Parathyroid adenoma (tissue), 2 donors: ENCODE measurements around the gene CRTC2.

Experiments used
- H2AFZ ChIP-seq: fragments of 300-600 bp; sonication (generic); one replicate; pipeline ENCODE4 v1.7.0; 2017; ENCODE audit warnings: antibody characterized with exemption, mild to moderate bottlenecking
- H3K27ac ChIP-seq: fragments of 300-600 bp; sonication (generic); one replicate; pipeline ENCODE4 v1.7.0; 2017
- H3K27me3 ChIP-seq: fragments of 300-600 bp; sonication (generic); one replicate; pipeline ENCODE4 v1.7.0; 2017; ENCODE audit warnings: low read length; ENCODE audit not compliant: control insufficient read depth, insufficient read depth
- H3K36me3 ChIP-seq: fragments of 300-600 bp; sonication (generic); one replicate; pipeline ENCODE4 v1.7.0; 2017; ENCODE audit warnings: low read length; ENCODE audit not compliant: control insufficient read depth, insufficient read depth
- H3K4me1 ChIP-seq: fragments of 300-600 bp; sonication (generic); one replicate; pipeline ENCODE4 v1.7.0; 2017; ENCODE audit warnings: control low read depth
- H3K4me2 ChIP-seq: fragments of 300-600 bp; sonication (generic); one replicate; pipeline ENCODE4 v1.7.0; 2017; ENCODE audit warnings: low read length
- H3K4me3 ChIP-seq: fragments of 300-600 bp; sonication (generic); one replicate; pipeline ENCODE4 v1.7.0; 2017; ENCODE audit warnings: low read depth, low read length
- H3K79me2 ChIP-seq: fragments of 300-600 bp; sonication (generic); one replicate; pipeline ENCODE4 v1.7.0; 2017; ENCODE audit warnings: control low read depth
- H3K9ac ChIP-seq: fragments of 300-600 bp; sonication (generic); one replicate; pipeline ENCODE4 v1.7.0; 2017; ENCODE audit warnings: mild to moderate bottlenecking
- H3K9me3 ChIP-seq: fragments of 300-600 bp; sonication (generic); one replicate; pipeline ENCODE4 v1.7.0; 2017; ENCODE audit warnings: low read length; ENCODE audit not compliant: control insufficient read depth
- CTCF ChIP-seq: fragments of 300-600 bp; sonication (generic); IDR thresholded peaks from one replicate; pipeline ENCODE4 v1.7.0; 2017; ENCODE audit warnings: antibody characterized with exemption, mild to moderate bottlenecking
- donor health status: primary hyperparathyroidism.

CRTC2 gene

GRCh38 chr1:153956997-153957715 is 1.3 kb downstream of the CRTC2 start:
- Histone ChIP-seq H3K4me3 (peak overlapping the region; percentile 92), H3K4me2 (peak overlapping the region; percentile 80), H2AFZ (no peak overlapping the region), H3K27ac (no peak overlapping the region), H3K36me3 (no peaks in the 10 kb centered on the region), H3K9ac (no peak overlapping the region), H3K9me3 (no peaks in the 10 kb centered on the region), H3K4me1 (peaks cover 7% of the 10 kb centered on the region), H3K27me3 (no peaks in the 10 kb centered on the region), H3K79me2 (peaks cover 20% of the 10 kb centered on the region)
- no peak for TF ChIP-seq CTCF

GRCh38 chr1:153954826-153955225 is 3.6 kb downstream of the CRTC2 start:
- H3K36me3 ChIP-seq: no peaks in the 10 kb centered on the region
- peaks cover 7% of the 10 kb centered on the region for H3K4me1 ChIP-seq
- no peak overlapping the region for H3K9ac ChIP-seq

GRCh38 chr1:153953859-153954365 is 4.5 kb downstream of the CRTC2 start:
- Histone ChIP-seq H3K4me3 (no peak overlapping the region), H2AFZ (no peak overlapping the region), H3K9me3 (no peaks in the 10 kb centered on the region), H3K27ac (no peak overlapping the region), H3K4me1 (peaks cover 7% of the 10 kb centered on the region), H3K79me2 (peaks cover 20% of the 10 kb centered on the region), H3K9ac (no peak overlapping the region), H3K36me3 (no peaks in the 10 kb centered on the region), H3K27me3 (no peaks in the 10 kb centered on the region), H3K4me2 (no peak overlapping the region)
- no peak for TF ChIP-seq CTCF

More at GRCh38 chr1:153954826-153955225, 3.6 kb downstream of the CRTC2 start:
- no peak overlapping the region for H2AFZ ChIP-seq
- no peaks in the 10 kb centered on the region for H3K9me3 ChIP-seq
- H3K4me2 ChIP-seq: no peak overlapping the region
- no peak overlapping the region for H3K4me3 ChIP-seq
- H3K27ac ChIP-seq: no peak overlapping the region
- TF ChIP-seq CTCF: no peak
- H3K27me3 ChIP-seq: no peaks in the 10 kb centered on the region
- H3K79me2 ChIP-seq: peaks cover 20% of the 10 kb centered on the region

- no peak for TF ChIP-seq CTCF
- H3K36me3 ChIP-seq: no peaks in the 10 kb centered on the region
- H3K79me2 ChIP-seq: peaks cover 9% of the 10 kb centered on the region
Observed at GRCh38 chr1:153951801-153952200, 6.6 kb downstream of the CRTC2 start.

GRCh38 chr1:153951183-153951582 is 7.2 kb downstream of the CRTC2 start:
- H3K9me3 ChIP-seq: no peaks in the 10 kb centered on the region
- H3K4me1 ChIP-seq: no peaks in the 10 kb centered on the region
- H3K4me3 ChIP-seq: no peak overlapping the region
- H3K36me3 ChIP-seq: no peaks in the 10 kb centered on the region
- no peak for TF ChIP-seq CTCF
- no peak overlapping the region for H3K4me2 ChIP-seq
- peaks cover 5% of the 10 kb centered on the region for H3K79me2 ChIP-seq
- no peak overlapping the region for H3K9ac ChIP-seq
- H2AFZ ChIP-seq: no peak overlapping the region
- no peak overlapping the region for H3K27ac ChIP-seq
- no peaks in the 10 kb centered on the region for H3K27me3 ChIP-seq

More at GRCh38 chr1:153951801-153952200, 6.6 kb downstream of the CRTC2 start:
- H3K4me1 ChIP-seq: peaks cover under 1% of the 10 kb centered on the region
- no peaks in the 10 kb centered on the region for H3K9me3 ChIP-seq
- H2AFZ ChIP-seq: no peak overlapping the region
- no peak overlapping the region for H3K9ac ChIP-seq
- H3K27me3 ChIP-seq: no peaks in the 10 kb centered on the region
- H3K4me3 ChIP-seq: no peak overlapping the region
- H3K4me2 ChIP-seq: no peak overlapping the region
- no peak overlapping the region for H3K27ac ChIP-seq
